Colonic mucosa (tissue), 4 donors: ENCODE data around the gene TMPRSS11A. TPM values are rescaled to one million over a fixed set of nuclear protein-coding genes. Genes with fewer than 3 reads are reported as not detected.

Experiments used
- DNase-seq: peaks from one replicate; pipeline ENCODE4 v3.0.0-alpha.2; 2020
- H3K27ac ChIP-seq: fragments of 200-600 bp; one replicate; pipeline ENCODE4 v1.8.0; 2021
- H3K27me3 ChIP-seq: fragments of 200-600 bp; one replicate; pipeline ENCODE4 v1.8.0; 2021
- H3K36me3 ChIP-seq: fragments of 200-600 bp; one replicate; pipeline ENCODE4 v1.8.0; 2021
- H3K4me1 ChIP-seq: fragments of 200-600 bp; one replicate; pipeline ENCODE4 v1.8.0; 2021; ENCODE audit warnings: mild to moderate bottlenecking
- H3K4me3 ChIP-seq: fragments of 200-600 bp; one replicate; pipeline ENCODE4 v1.8.0; 2021
- H3K9ac ChIP-seq, 2 donors: one replicate each; pipeline ENCODE4 v1.7.0; 2013; ENCODE audit warnings: control low read depth in 2 of 2, low read depth in 2 of 2, low read length in 2 of 2
- H3K9me3 ChIP-seq: fragments of 200-600 bp; one replicate; pipeline ENCODE4 v1.8.0; 2021
- intact Hi-C: fragments of 100-400 bp; cut with DNase I; formaldehyde crosslinking; loops from one replicate; pipeline ENCODE4 v1.14.1; 2022
- total RNA-seq, 2 donors: library from RNA; stranded (reverse); fragmentation: NEBNext Ultra II Directional in 1 of 2; extraction: Animal tissue kit (Norgen Biotek cat#: 25700) in 1 of 2; gene quantifications; one replicate each; pipeline ENCODE4 v1.2.1, GENCODE V29; 2021
- TF ChIP-seq, protein P1 (sequence below): fragments of 200-600 bp; IDR thresholded peaks from one replicate; pipeline ENCODE4 v1.8.0; 2022; ENCODE audit warnings: antibody characterized with exemption, mild to moderate bottlenecking
- donor health status: healthy.
- donor health status: DM: no; HTN: no; CAD: no.
- donor health status: DM: no; HTN: no; CAD: no.

The TMPRSS11A gene
- total RNA-seq, 2 donors from 2014 or later = not detected

DNA sequence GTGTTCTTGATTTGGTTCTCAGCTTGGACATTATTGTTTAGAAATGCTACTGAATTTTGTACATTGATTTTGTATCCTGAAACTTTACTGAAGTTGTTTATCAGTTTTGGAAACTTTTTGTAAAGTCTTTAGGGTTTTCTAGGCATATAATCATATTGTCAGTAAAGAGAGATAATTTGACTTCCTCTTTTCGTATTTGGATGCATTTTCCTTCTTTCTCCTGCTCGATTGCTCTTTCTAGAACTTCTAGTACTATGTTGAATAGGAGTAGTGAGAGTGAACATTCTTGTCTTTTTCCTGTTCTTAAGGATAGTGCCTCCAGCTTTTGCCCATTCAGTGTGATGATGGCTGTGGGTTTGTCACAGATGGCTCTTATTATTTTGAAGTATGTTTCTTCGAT lies 24.1 kb downstream of the TMPRSS11A start:
- TF ChIP-seq, protein P1, sequence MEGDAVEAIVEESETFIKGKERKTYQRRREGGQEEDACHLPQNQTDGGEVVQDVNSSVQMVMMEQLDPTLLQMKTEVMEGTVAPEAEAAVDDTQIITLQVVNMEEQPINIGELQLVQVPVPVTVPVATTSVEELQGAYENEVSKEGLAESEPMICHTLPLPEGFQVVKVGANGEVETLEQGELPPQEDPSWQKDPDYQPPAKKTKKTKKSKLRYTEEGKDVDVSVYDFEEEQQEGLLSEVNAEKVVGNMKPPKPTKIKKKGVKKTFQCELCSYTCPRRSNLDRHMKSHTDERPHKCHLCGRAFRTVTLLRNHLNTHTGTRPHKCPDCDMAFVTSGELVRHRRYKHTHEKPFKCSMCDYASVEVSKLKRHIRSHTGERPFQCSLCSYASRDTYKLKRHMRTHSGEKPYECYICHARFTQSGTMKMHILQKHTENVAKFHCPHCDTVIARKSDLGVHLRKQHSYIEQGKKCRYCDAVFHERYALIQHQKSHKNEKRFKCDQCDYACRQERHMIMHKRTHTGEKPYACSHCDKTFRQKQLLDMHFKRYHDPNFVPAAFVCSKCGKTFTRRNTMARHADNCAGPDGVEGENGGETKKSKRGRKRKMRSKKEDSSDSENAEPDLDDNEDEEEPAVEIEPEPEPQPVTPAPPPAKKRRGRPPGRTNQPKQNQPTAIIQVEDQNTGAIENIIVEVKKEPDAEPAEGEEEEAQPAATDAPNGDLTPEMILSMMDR = no peak
- no peak overlapping the region for H3K27ac ChIP-seq
- no peaks in the 10 kb centered on the region for H3K4me1 ChIP-seq
- H3K36me3 ChIP-seq = no peaks in the 10 kb centered on the region
- H3K27me3 ChIP-seq = no peaks in the 10 kb centered on the region
- intact Hi-C loops = no loop called here
- H3K9me3 ChIP-seq = no peaks in the 10 kb centered on the region
- H3K9ac ChIP-seq = no peak overlapping the region
- no peak overlapping the region for H3K4me3 ChIP-seq
- no peak for DNase-seq

DNA sequence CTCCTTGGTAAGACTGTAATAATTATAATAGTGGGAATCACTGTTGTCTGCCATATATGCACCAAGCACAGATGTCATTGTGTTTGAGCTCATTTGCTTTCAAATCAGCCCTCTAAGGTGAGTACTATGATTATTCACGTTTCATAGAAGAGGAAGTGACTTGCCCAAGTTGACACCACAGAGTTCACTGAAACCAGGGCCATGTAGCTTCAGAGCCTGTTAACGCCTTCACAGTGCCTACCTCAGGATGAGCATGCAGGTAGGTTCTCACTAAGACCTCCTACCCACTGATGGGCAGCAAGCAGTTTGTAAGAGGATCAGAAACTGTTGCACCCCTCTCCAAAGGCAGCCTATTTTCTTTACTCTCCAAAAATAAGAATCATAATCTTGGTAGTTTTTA lies 27.4 kb downstream of the TMPRSS11A start:
- intact Hi-C loops = no loop called here
- H3K9me3 ChIP-seq = no peaks in the 10 kb centered on the region
- no peaks in the 10 kb centered on the region for H3K27me3 ChIP-seq
- no peak overlapping the region for H3K4me3 ChIP-seq
- no peaks in the 10 kb centered on the region for H3K36me3 ChIP-seq
- no peak overlapping the region for H3K27ac ChIP-seq
- no peaks in the 10 kb centered on the region for H3K4me1 ChIP-seq
- TF ChIP-seq, protein P1 = no peak
- DNase-seq = no peak
- no peak overlapping the region for H3K9ac ChIP-seq

DNA sequence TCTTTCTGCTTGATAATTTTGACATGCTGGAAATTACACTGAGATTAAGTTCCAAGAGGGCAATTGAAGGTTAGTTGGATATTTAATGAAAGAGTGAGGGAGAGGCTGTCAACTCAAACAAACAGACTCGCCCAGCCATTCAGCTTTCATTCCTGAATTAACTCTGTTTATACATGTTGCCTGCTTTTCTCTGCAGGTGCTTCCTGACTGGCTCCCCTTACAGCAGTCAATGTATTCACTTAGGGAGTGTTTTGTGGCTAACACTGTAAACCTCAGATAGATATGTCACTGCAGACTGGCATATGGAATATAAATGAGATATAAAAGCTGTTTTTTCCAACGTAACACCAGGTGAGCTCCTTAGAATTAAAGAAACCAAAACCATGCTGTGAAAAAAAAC lies 28.7 kb downstream of the TMPRSS11A start:
- H3K9me3 ChIP-seq = no peaks in the 10 kb centered on the region
- H3K27me3 ChIP-seq = no peaks in the 10 kb centered on the region
- no peak overlapping the region for H3K27ac ChIP-seq
- no peak overlapping the region for H3K9ac ChIP-seq
- DNase-seq = no peak
- intact Hi-C loops = no loop called here
- no peaks in the 10 kb centered on the region for H3K4me1 ChIP-seq
- H3K36me3 ChIP-seq = no peaks in the 10 kb centered on the region
- TF ChIP-seq, protein P1 = no peak
- H3K4me3 ChIP-seq = no peak overlapping the region

DNA sequence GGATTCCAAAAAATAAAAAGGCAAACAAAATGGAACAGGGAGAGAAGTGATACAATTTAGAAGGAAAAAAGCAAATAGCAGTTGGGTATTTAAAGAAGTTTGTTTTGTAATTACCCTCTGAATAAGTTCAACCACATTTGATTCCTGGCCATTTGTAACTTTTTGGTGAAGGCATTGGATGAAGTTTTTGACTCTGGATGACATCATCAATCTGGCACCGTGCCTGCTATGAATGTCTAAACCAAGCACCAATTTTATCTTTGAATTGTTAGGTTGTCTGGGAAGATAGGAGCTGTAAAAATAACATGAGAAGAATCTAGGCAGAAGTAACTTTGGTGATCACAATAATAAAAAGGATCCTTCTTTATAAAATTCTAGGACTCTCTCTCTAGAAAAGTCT lies 29.5 kb downstream of the TMPRSS11A start:
- Histone ChIP-seq H3K27ac (no peak overlapping the region), H3K9me3 (no peaks in the 10 kb centered on the region), H3K36me3 (no peaks in the 10 kb centered on the region), H3K4me1 (no peaks in the 10 kb centered on the region), H3K9ac (no peak overlapping the region), H3K4me3 (no peak overlapping the region), H3K27me3 (no peaks in the 10 kb centered on the region)
- TF ChIP-seq, protein P1 = no peak
- intact Hi-C loops = no loop called here
- no peak for DNase-seq

DNA sequence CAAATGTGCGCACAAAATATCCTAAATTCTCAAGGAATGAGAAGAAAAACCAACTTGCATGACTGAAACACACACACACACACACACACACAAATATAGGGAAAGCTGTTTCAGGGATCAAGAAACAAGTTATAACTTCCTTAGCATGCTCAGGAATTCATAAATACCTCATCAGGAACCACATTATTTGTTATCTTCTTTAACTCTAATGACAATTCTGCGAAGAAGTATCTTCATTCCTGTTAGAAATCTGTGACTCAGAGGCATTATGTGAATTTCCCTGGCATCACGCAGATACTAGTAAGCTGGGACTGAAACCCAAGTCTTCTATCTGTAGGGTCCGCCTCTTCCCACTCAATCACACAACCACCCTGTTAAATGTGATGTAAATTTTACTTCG lies 30.3 kb downstream of the TMPRSS11A start:
- H3K4me1 ChIP-seq = no peaks in the 10 kb centered on the region
- H3K9ac ChIP-seq = no peak overlapping the region
- no peaks in the 10 kb centered on the region for H3K9me3 ChIP-seq
- no peak for DNase-seq
- H3K27ac ChIP-seq = no peak overlapping the region
- H3K4me3 ChIP-seq = no peak overlapping the region
- intact Hi-C loops = no loop called here
- no peaks in the 10 kb centered on the region for H3K36me3 ChIP-seq
- H3K27me3 ChIP-seq = no peaks in the 10 kb centered on the region
- TF ChIP-seq, protein P1 = no peak

DNA sequence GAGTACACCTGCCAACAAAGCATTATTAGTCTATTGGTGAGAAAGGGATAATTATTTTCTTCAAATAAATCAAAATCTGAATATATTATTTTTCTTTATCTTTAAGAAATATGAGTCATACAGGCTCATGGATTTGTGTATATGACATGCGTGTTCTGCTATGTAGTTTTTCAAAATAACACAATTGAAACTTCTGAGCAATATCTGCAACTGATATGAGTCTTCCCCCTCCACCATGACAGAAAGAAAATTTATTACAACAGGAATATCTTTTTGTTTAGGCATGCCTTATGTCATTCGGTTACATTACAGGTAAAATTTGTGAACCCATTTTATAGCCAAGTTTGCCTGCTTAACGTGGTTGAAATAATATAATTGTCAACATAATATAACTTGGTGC lies 32.0 kb downstream of the TMPRSS11A start:
- intact Hi-C loops = no loop called here
- no peak overlapping the region for H3K9ac ChIP-seq
- no peaks in the 10 kb centered on the region for H3K36me3 ChIP-seq
- H3K27ac ChIP-seq = no peak overlapping the region
- H3K4me1 ChIP-seq = no peaks in the 10 kb centered on the region
- TF ChIP-seq, protein P1 = no peak
- DNase-seq = no peak
- no peaks in the 10 kb centered on the region for H3K9me3 ChIP-seq
- H3K27me3 ChIP-seq = no peaks in the 10 kb centered on the region
- H3K4me3 ChIP-seq = no peak overlapping the region
